Muscle of leg (tissue), 11 donors: ENCODE measurements around the gene LRMDA. TPM values are rescaled to one million over a fixed set of nuclear protein-coding genes. Genes with fewer than 3 reads are reported as not detected.

Experiments
- DNase-seq: peaks from one replicate; pipeline ENCODE4 v3.0.0; 2013
- H3K27ac ChIP-seq: one replicate; pipeline ENCODE4 v1.5.1; 2013; ENCODE audit warnings: mild to moderate bottlenecking, low read length, control low read depth
- H3K27me3 ChIP-seq: one replicate; pipeline ENCODE4 v1.6.1; 2013; ENCODE audit warnings: low read length; ENCODE audit not compliant: control insufficient read depth, insufficient read depth
- H3K36me3 ChIP-seq: one replicate; pipeline ENCODE4 v1.6.1; 2013; ENCODE audit warnings: low read length; ENCODE audit not compliant: control insufficient read depth, insufficient read depth
- H3K4me1 ChIP-seq: one replicate; pipeline ENCODE4 v1.6.1; 2013; ENCODE audit warnings: low read length; ENCODE audit not compliant: control insufficient read depth, insufficient read depth
- H3K4me3 ChIP-seq: one replicate; pipeline ENCODE4 v1.5.1; 2013; ENCODE audit warnings: low read length, control low read depth
- H3K9me3 ChIP-seq: replicated peaks from 2 replicates; pipeline ENCODE4 v1.6.1; 2013; ENCODE audit warnings: low read depth, low read length; ENCODE audit not compliant: control insufficient read depth
- WGBS: methylation state at CpG from one replicate; pipeline ENCODE4 v1.1.5; 2013; ENCODE audit warnings: missing lambda C conversion rate; ENCODE audit not compliant: insufficient coverage; 5-methylcytosine and 5-hydroxymethylcytosine counted together
- polyA plus RNA-seq, 8 donors: library from polyadenylated mRNA; unstranded; fragments of 120-200 nt; gene quantifications; one replicate each; pipeline versions ENCODE4 v1.2.1 to v1.2.3, GENCODE V29; 2013; ENCODE audit warnings: inconsistent platforms in 1 of 8, low replicate concordance in 1 of 8; ENCODE audit not compliant: insufficient read length in 8 of 8, insufficient read depth in 1 of 8
- total RNA-seq: library from RNA; stranded (reverse); fragments of 120-200 nt; gene quantifications from one replicate; pipeline ENCODE4 v1.2.4, GENCODE V29; 2013

Gene LRMDA
- total and polyA plus RNA-seq, 9 donors: 4.8 to 7.9 (median 5.7) TPM

DNA sequence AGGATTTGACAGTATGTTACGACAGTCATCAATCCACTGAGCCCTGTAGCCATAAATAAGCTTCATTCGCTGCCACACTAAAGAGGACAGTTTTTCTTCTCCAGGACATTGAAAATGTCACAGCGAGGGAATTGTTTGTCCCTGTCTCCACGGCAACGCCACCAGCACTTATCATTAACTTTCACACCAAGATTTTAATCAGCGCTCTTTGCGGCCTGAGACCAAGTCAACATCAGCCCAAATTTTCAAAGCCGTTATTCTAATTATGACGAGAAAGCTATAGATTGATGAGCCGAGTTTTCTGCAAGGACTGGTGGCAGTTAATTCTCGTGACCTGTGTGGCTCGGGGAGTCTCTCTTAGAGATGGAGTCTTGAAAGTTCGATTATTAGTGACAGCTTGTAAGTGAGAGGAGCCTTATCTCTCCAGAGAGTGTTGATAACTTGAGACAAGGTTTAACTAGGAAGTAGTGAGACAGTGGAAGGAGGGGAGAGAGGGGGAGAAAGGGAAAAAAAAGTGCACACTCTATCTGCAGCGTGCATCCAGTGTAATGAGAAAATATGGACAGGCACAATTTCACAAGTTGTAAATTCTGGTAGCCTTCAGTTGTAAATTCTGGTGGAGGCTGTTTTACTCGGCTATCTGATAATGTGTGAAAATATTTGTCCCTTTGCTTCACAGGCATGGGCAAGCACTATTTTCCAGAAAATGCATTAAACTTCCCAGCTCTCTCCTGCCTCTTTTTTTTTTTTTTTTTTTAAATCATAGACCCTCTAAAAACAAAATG, 473.3 kb downstream of the LRMDA start:
- WGBS: 52% methylated on average over 12 of the region's 15 CpGs
- H3K4me3 ChIP-seq: no peak overlapping the region
- no peaks in the 10 kb centered on the region for H3K9me3 ChIP-seq

DNA sequence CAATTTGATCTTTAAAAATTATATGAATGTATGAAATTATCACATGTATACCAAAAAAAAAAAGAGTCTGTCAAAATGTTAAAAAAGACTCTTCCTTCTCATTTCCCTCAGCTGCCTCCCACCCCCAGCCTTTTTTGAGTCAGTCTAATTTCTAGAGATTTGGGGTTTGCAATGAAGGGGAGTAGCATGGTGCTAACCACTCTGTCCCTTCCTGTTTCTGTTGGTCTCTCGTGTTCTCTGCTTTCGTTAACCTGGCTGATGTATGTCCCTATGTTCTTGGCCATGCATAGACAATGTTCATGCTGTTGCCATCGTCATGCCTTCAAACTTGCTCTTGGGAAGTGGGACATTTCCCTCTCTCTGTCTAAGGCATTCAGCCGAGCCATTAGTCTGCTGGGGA, 474.1 kb downstream of the LRMDA start:
- WGBS: 83% methylated on average over 2 of the region's 4 CpGs
- Histone ChIP-seq H3K27me3 (peaks cover 4% of the 10 kb centered on the region), H3K27ac (no peak overlapping the region), H3K4me3 (no peak overlapping the region), H3K9me3 (no peaks in the 10 kb centered on the region), H3K4me1 (no peaks in the 10 kb centered on the region), H3K36me3 (no peaks in the 10 kb centered on the region)
- DNase-seq: no peak

More for the DNA sequence above, 473.3 kb downstream of the LRMDA start:
- Histone ChIP-seq H3K27ac (no peak overlapping the region), H3K4me1 (no peaks in the 10 kb centered on the region), H3K36me3 (no peaks in the 10 kb centered on the region), H3K27me3 (peaks cover 4% of the 10 kb centered on the region)
- no peak for DNase-seq

DNA sequence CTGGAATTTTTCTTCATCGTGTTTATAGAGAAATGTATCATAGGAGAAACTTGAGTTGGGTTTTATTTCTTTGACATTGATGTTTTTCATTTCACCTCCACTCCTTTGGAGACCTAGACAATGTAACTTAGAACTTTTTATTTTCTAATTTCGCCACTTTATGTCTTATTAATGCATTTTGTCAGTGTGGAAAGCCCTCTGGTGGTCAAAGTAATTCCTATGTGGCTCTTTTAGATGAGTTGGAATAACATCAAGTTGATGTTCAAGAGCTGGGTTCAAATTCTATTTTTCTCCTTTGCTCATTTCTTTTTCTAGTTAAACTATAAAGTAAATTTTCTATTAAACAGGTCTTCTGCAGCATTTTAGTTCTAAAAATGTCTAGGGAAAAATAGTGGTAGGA, 478.6 kb downstream of the LRMDA start:
- Histone ChIP-seq H3K9me3 (no peaks in the 10 kb centered on the region), H3K27ac (no peak overlapping the region), H3K36me3 (no peaks in the 10 kb centered on the region), H3K27me3 (no peaks in the 10 kb centered on the region), H3K4me3 (no peak overlapping the region), H3K4me1 (no peaks in the 10 kb centered on the region)
- DNase-seq: peak; percentile 23
- no CpG with 5 or more reads among the region's 2 CpGs for WGBS

DNA sequence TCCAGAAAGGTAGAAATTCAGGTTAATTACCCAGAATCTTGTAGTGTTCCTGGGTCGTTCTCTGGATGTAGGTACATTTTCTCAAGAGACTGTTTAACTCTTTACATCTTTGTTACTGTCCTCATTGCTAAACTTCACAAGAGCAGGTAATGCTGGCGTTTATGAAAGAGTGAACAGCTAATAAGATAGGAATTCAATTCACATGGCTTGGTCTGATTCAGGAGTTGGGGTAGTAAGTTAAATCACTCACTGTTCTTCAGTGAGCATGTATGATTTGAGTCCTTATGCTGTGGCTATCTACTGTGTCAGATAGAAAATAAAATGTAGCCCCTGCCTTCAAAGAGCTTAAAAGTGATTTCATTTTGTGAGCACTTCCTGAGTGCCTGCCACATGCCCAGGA, 480.0 kb downstream of the LRMDA start:
- DNase-seq: no peak
- Histone ChIP-seq H3K9me3 (no peaks in the 10 kb centered on the region), H3K36me3 (no peaks in the 10 kb centered on the region), H3K4me3 (no peak overlapping the region), H3K4me1 (no peaks in the 10 kb centered on the region), H3K27me3 (no peaks in the 10 kb centered on the region), H3K27ac (no peak overlapping the region)
- WGBS: no CpG with 5 or more reads among the region's 2 CpGs

DNA sequence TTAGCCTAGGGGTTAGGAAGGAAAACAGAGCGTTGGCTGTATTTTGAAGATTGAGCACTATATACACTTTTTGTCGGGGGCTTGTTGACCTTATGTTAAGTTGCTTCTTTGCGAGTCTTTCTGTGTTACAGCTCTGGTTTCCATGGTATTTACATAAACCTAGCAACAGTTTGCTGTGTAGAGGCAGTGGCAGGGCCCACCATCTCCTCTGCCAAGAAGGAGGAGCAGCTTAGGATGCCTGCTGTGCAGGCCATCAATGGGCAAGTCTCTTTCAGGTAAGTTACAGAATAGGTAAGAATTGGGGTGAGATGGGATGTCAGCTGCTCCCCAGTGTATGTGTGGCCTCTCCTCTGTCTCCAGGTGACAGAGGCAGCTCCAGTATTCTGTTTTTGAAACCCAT, 485.5 kb downstream of the LRMDA start:
- Histone ChIP-seq H3K4me1 (no peaks in the 10 kb centered on the region), H3K36me3 (no peaks in the 10 kb centered on the region), H3K4me3 (no peak overlapping the region), H3K27me3 (no peaks in the 10 kb centered on the region), H3K9me3 (no peaks in the 10 kb centered on the region), H3K27ac (no peak overlapping the region)
- WGBS: no CpG with 5 or more reads among the region's 3 CpGs
- peak; percentile 71 for DNase-seq

DNA sequence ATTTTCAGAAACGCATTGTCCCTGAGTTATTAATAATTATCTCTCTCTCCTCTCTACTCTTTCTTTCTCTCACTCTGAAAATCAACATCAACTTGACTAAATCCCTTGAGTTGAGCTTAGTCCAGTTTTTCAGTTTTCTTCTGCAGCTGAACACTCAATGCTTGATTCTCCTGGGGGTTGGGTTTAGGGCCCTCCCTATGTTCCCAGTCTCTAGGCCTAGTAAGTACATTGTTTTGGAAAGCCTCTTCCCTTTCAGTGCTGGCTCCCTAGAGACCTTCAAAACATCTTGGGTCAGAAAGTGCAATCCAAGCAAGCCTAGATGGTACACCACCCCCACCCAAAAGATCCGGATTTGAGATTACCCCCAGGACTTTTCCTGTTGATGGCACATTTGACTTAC, 488.5 kb downstream of the LRMDA start:
- no peaks in the 10 kb centered on the region for H3K4me1 ChIP-seq
- no CpG with 5 or more reads among the region's 2 CpGs for WGBS
- peaks cover 7% of the 10 kb centered on the region for H3K27me3 ChIP-seq
- no peaks in the 10 kb centered on the region for H3K36me3 ChIP-seq
- no peak overlapping the region for H3K4me3 ChIP-seq
- peak; percentile 32 for DNase-seq
- no peak overlapping the region for H3K27ac ChIP-seq
- no peaks in the 10 kb centered on the region for H3K9me3 ChIP-seq

DNA sequence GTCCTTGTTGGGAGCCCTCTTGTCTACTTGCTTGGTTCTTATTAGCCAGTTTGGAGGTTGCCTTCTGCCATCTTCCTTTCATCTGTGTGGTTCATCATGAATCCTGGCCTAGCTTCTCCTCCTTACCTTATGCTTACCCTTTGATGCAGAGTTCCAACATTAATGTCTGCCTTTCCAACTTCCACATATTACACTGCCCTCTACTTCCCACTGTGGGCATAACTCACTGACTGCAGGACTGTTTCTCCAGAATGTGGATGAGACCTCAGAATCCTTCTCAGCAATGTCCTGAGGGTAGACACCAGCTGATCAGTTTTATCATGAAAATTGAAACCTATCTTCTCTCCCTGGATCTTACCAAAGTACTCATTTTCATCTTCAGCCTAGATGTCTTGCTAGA, 491.0 kb downstream of the LRMDA start:
- no peaks in the 10 kb centered on the region for H3K9me3 ChIP-seq
- H3K27ac ChIP-seq: no peak overlapping the region
- no peak for DNase-seq
- H3K4me1 ChIP-seq: no peaks in the 10 kb centered on the region
- peaks cover 7% of the 10 kb centered on the region for H3K27me3 ChIP-seq
- no peaks in the 10 kb centered on the region for H3K36me3 ChIP-seq
- no peak overlapping the region for H3K4me3 ChIP-seq

DNA sequence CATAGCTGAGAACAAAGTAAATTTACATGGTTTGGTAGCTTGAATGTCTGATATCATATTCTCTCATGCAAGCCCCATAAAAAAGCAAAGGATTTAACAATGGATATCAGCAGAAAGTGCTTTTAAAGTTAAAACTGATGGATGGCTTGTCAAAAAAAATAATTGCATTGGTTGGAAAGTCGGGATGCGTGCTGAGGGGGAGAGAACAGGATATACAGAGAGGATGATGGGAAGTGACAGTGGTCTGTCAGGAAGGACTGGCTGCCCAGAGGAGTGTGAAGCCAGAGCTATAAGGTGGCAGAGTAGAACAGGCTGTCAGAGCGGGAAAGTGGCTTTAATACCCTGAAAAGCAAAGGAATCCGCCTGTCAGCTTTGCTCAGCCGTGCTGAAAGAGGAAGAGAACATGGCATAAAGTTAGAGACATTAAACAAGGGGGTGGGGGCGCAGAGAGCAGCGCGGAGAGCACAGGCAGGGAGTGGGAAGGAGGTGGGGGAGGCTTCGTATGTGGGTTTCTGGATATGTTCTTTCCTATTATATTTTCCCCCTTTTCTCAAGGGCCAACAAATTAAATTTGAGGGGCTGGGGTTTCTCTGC, 493.0 kb downstream of the LRMDA start:
- DNase-seq: no peak
- 45% methylated on average over 5 of the region's 9 CpGs for WGBS
- H3K27ac ChIP-seq: no peak overlapping the region
- peaks cover 7% of the 10 kb centered on the region for H3K27me3 ChIP-seq
- H3K4me3 ChIP-seq: no peak overlapping the region
- no peaks in the 10 kb centered on the region for H3K9me3 ChIP-seq
- no peaks in the 10 kb centered on the region for H3K36me3 ChIP-seq
- no peaks in the 10 kb centered on the region for H3K4me1 ChIP-seq

DNA sequence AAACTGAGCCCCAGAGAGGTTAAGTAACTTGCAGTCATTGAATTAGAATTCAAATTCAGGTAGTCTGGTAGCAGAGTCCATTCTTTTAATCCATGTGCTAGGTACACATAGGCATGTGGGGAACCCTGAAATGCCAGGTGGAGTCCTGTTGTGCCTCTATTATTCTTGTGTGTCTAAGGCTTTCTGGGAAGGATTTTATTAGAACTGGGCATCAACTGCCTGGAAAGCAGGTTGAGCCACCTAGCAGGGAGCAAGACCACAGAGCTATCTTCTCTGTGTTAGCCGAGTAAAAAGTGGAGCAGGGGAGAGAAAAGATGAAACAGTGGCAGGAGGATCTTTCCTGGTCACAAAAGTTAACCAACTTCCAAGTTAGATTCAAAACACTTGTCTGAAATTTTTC, 494.6 kb downstream of the LRMDA start:
- no CpG with 5 or more reads among the region's 1 CpG for WGBS
- Histone ChIP-seq H3K36me3 (no peaks in the 10 kb centered on the region), H3K27ac (no peak overlapping the region), H3K4me3 (no peak overlapping the region), H3K4me1 (no peaks in the 10 kb centered on the region), H3K27me3 (peaks cover 7% of the 10 kb centered on the region), H3K9me3 (no peaks in the 10 kb centered on the region)
- DNase-seq: no peak

DNA sequence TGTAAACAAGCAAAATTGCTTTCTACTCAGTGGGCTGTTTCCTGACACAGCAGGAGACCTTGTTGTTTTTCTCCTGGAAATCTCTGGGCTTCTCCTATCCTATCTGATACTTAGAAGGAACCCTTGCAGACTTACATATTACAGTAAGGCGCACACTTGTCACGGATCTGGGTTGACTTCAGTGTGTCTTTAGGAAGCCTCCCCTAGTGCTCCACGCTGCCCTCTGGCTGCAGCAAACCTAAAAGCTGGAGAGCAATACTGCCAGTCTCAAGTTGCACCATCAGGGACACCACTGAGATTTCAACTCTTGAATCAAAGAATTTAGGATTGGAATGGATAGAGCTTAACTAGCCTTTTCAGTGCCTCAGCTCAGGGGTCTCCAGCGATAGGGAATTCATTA, 495.3 kb downstream of the LRMDA start:
- H3K27me3 ChIP-seq: peaks cover 7% of the 10 kb centered on the region
- WGBS: no CpG with 5 or more reads among the region's 4 CpGs
- H3K4me3 ChIP-seq: no peak overlapping the region
- H3K36me3 ChIP-seq: no peaks in the 10 kb centered on the region
- H3K4me1 ChIP-seq: no peaks in the 10 kb centered on the region
- no peak for DNase-seq
- no peak overlapping the region for H3K27ac ChIP-seq
- H3K9me3 ChIP-seq: no peaks in the 10 kb centered on the region
